Neural progenitor cell (in vitro differentiated cells): Measurements from ENCODE around the gene ATG16L2. TPM values are rescaled to one million over a fixed set of nuclear protein-coding genes. Genes with fewer than 3 reads are reported as not detected.

Source experiments
- DNase-seq: peaks from one replicate; pipeline ENCODE4 v3.0.0-alpha.2; 2016; ENCODE audit warnings: low spot score
- H2AFZ ChIP-seq: fragments of 200-600 bp; sonication (generic); replicated peaks from 2 replicates; pipeline ENCODE4 v1.6.1; 2016; ENCODE audit warnings: antibody characterized with exemption
- H3F3A ChIP-seq: fragments of 200-600 bp; sonication (generic); 2 replicates; pipeline ENCODE4 v1.6.1; 2016; ENCODE audit warnings: antibody characterized with exemption, low read depth
- H3K27ac ChIP-seq: fragments of 200-600 bp; sonication (generic); 2 replicates; pipeline ENCODE4 v1.5.1; 2016; ENCODE audit warnings: mild to moderate bottlenecking
- H3K27me3 ChIP-seq: fragments of 200-600 bp; sonication (generic); 2 replicates; pipeline ENCODE4 v1.6.1; 2016; ENCODE audit warnings: mild to moderate bottlenecking, moderate library complexity
- H3K36me3 ChIP-seq: fragments of 200-600 bp; sonication (generic); 2 replicates; pipeline ENCODE4 v1.5.1; 2016
- H3K4me1 ChIP-seq: fragments of 200-600 bp; sonication (generic); 2 replicates; pipeline ENCODE4 v1.6.1; 2016; ENCODE audit warnings: mixed run types
- H3K4me2 ChIP-seq: fragments of 200-600 bp; sonication (generic); 2 replicates; pipeline ENCODE4 v1.6.1; 2016
- H3K4me3 ChIP-seq: fragments of 200-600 bp; sonication (generic); 2 replicates; pipeline ENCODE4 v1.5.1; 2016
- H3K79me2 ChIP-seq: fragments of 200-600 bp; sonication (generic); 2 replicates; pipeline ENCODE4 v1.6.1; 2016; ENCODE audit warnings: low read depth
- H3K9ac ChIP-seq: fragments of 200-600 bp; sonication (generic); 2 replicates; pipeline ENCODE4 v1.6.1; 2016
- H3K9me3 ChIP-seq: fragments of 200-600 bp; sonication (generic); 2 replicates; pipeline ENCODE4 v1.5.1; 2016; ENCODE audit warnings: low read depth
- H4K20me1 ChIP-seq: fragments of 200-600 bp; sonication (generic); 2 replicates; pipeline ENCODE4 v1.6.1; 2016; ENCODE audit warnings: low read depth
- H3K27ac Mint-ChIP-seq: 3 replicates; pipeline ENCODE4 v1.8.0; 2021; ENCODE audit warnings: mixed read lengths
- H3K27me3 Mint-ChIP-seq: 2 replicates; pipeline ENCODE4 v1.8.0; 2022; ENCODE audit warnings: low read depth, mild to moderate bottlenecking, inconsistent platforms, moderate library complexity, mixed read lengths; ENCODE audit not compliant: insufficient read depth
- H3K36me3 Mint-ChIP-seq: 3 replicates; pipeline ENCODE4 v1.8.0; 2021; ENCODE audit warnings: mixed read lengths
- H3K4me1 Mint-ChIP-seq: 3 replicates; pipeline ENCODE4 v1.8.0; 2021; ENCODE audit warnings: mixed read lengths
- H3K4me3 Mint-ChIP-seq: 3 replicates; pipeline ENCODE4 v1.8.0; 2021; ENCODE audit warnings: mild to moderate bottlenecking, moderate library complexity, mixed read lengths
- H3K9me3 Mint-ChIP-seq: 3 replicates; pipeline ENCODE4 v1.8.0; 2020; ENCODE audit warnings: mixed read lengths
- EZH2 ChIP-seq: fragments of 200-600 bp; sonication (generic); IDR thresholded peaks from 2 replicates; pipeline ENCODE4 v1.6.1; 2017; ENCODE audit warnings: antibody characterized with exemption, mild to moderate bottlenecking, moderate library complexity
- EZH2phosphoT487 ChIP-seq: fragments of 200-600 bp; sonication (generic); IDR thresholded peaks from 2 replicates; pipeline ENCODE4 v1.6.1; 2017; ENCODE audit warnings: antibody characterized with exemption
- total RNA-seq: library from RNA; depleted of rRNA; stranded (reverse); fragments of >200 nt; gene quantifications from 2 replicates; pipeline ENCODE4 v1.2.3, GENCODE V29; 2015; ENCODE audit warnings: low replicate concordance
- TF ChIP-seq, protein P1 (sequence below): fragments of 200-600 bp; sonication (generic); IDR thresholded peaks from 2 replicates; pipeline ENCODE4 v1.5.1; 2017; ENCODE audit warnings: antibody characterized with exemption, mild to moderate bottlenecking

The ATG16L2 gene
- total RNA-seq, 1 donor from 2014 or later: 20.5 TPM

DNA sequence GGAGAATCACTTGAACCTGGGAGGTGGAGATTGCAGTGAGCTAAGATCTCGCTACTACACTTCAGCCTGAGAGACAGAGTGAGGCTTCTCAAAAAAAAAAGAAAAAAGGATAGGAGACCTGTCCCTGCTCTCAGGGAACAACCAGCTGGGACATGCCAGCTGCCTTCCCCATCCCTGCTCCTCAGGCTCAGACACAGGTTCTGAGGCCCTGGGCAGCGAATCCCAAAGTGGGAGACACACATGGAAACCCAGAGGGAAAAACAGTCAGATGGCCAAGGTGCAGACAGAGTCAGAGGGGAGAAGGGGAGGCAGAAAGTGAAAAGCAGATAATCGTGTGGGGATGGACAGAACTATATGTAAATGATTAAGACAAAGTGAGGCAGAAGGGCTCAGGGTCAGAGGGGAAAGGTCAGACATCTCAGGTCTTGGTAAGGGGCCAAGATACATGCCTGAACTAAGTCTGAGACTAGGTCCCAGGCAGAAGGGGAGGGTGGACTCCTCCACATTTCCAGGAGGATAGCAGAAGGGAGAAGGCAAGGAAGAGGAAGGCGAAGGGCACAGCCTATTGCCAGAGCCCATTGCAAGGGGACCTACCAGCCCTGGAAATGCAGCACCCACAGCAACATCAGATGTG, 34.6 kb upstream of the ATG16L2 start:
- H3K9ac ChIP-seq: no peak overlapping the region
- H3K4me3 ChIP-seq: no peak overlapping the region
- peak overlapping the region; percentile 78 for H3K4me3 Mint-ChIP-seq
- peaks cover 10% of the 10 kb centered on the region for H3K27me3 Mint-ChIP-seq
- H3K9me3 Mint-ChIP-seq: no peaks in the 10 kb centered on the region
- no peak for DNase-seq
- TF ChIP-seq, protein P1, sequence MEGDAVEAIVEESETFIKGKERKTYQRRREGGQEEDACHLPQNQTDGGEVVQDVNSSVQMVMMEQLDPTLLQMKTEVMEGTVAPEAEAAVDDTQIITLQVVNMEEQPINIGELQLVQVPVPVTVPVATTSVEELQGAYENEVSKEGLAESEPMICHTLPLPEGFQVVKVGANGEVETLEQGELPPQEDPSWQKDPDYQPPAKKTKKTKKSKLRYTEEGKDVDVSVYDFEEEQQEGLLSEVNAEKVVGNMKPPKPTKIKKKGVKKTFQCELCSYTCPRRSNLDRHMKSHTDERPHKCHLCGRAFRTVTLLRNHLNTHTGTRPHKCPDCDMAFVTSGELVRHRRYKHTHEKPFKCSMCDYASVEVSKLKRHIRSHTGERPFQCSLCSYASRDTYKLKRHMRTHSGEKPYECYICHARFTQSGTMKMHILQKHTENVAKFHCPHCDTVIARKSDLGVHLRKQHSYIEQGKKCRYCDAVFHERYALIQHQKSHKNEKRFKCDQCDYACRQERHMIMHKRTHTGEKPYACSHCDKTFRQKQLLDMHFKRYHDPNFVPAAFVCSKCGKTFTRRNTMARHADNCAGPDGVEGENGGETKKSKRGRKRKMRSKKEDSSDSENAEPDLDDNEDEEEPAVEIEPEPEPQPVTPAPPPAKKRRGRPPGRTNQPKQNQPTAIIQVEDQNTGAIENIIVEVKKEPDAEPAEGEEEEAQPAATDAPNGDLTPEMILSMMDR: no peak
- no peak for TF ChIP-seq EZH2
- TF ChIP-seq EZH2phosphoT487: no peak
- H3K4me2 ChIP-seq: no peak overlapping the region
- H3K9me3 ChIP-seq: no peaks in the 10 kb centered on the region
- H3F3A ChIP-seq: no peaks in the 10 kb centered on the region
- H3K27ac ChIP-seq: no peak overlapping the region
- no peaks in the 10 kb centered on the region for H3K79me2 ChIP-seq
- H3K36me3 ChIP-seq: no peaks in the 10 kb centered on the region
- no peaks in the 10 kb centered on the region for H3K36me3 Mint-ChIP-seq
- H3K4me1 ChIP-seq: peaks cover 7% of the 10 kb centered on the region
- H3K4me1 Mint-ChIP-seq: peaks cover 39% of the 10 kb centered on the region
- H4K20me1 ChIP-seq: peaks cover 7% of the 10 kb centered on the region
- H2AFZ ChIP-seq: no peak overlapping the region
- H3K27ac Mint-ChIP-seq: no peak overlapping the region
- peaks cover 25% of the 10 kb centered on the region for H3K27me3 ChIP-seq

DNA sequence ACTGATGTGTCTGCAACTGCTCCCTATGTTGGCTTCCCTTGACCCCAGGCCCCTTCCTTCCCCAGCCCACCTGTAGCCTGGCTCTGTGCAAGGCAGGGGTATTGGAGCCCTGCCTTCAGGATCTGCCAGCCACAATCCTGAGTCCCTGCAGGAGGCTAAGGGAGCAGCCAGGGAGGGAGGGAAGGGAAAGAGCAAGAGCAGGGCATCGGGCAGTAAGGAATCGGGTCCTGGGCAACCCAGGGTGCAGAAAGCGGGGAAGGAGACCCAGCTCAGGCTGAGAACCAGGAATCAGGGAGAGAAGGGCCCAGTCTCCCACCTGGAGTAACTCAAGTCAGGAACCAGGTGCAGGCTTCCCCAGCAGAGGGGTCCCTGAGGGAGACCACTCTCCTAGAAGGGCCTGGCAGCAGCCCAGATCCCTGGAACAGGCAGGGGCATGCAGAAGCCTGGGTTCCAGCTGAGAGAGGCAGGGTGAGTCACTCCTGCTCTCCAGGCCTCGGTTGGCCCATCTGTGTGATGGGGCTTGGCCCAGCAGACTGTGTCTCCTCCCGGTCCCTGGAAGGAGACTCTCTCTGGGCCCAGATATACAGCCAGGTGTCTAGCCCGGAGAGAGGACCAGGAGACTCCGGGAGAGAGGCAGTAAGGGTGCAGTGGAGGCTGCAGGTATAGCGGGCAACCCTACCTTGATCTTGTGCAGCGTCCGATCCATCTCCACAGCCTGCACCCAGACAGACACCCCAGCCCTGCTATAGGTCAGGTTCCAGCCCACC, 33.7 kb upstream of the ATG16L2 start:
- peak; percentile 1 for DNase-seq
- H3K27me3 Mint-ChIP-seq: peaks cover 10% of the 10 kb centered on the region
- Histone ChIP-seq H3K79me2 (no peaks in the 10 kb centered on the region), H3K27me3 (peaks cover 25% of the 10 kb centered on the region), H3K4me2 (peak overlapping the region; percentile 97), H3K4me3 (peak overlapping the region; percentile 78), H3K27ac (no peak overlapping the region), H2AFZ (no peak overlapping the region), H3F3A (no peaks in the 10 kb centered on the region), H3K4me1 (peaks cover 7% of the 10 kb centered on the region), H3K9ac (no peak overlapping the region), H3K36me3 (no peaks in the 10 kb centered on the region), H3K9me3 (no peaks in the 10 kb centered on the region), H4K20me1 (peaks cover 7% of the 10 kb centered on the region)
- peak overlapping the region; percentile 78 for H3K4me3 Mint-ChIP-seq
- H3K27ac Mint-ChIP-seq: no peak overlapping the region
- H3K9me3 Mint-ChIP-seq: no peaks in the 10 kb centered on the region
- TF ChIP-seq EZH2phosphoT487 (no peak), EZH2 (no peak)
- TF ChIP-seq, protein P1: no peak
- H3K4me1 Mint-ChIP-seq: peaks cover 32% of the 10 kb centered on the region
- H3K36me3 Mint-ChIP-seq: no peaks in the 10 kb centered on the region

DNA sequence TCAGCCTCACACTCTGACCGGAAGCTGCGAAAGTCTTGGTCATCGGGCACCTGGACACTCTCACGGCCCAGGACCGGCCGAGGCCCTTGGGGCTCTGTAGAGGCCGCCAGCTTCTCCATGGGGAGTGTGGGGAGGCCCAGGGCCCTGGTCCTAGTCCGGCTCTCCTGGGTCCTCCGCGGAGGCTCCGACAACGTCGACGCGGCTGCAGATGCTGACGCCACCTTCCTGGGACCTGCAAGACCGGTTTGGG, 33.2 kb upstream of the ATG16L2 start:
- no peaks in the 10 kb centered on the region for H3K36me3 ChIP-seq
- peaks cover 10% of the 10 kb centered on the region for H3K27me3 Mint-ChIP-seq
- H3F3A ChIP-seq: no peaks in the 10 kb centered on the region
- no peaks in the 10 kb centered on the region for H3K36me3 Mint-ChIP-seq
- no peaks in the 10 kb centered on the region for H3K79me2 ChIP-seq
- H3K4me3 Mint-ChIP-seq: peak overlapping the region; percentile 78
- peaks cover 30% of the 10 kb centered on the region for H3K4me1 Mint-ChIP-seq
- no peaks in the 10 kb centered on the region for H3K9me3 ChIP-seq
- no peak for TF ChIP-seq EZH2
- TF ChIP-seq EZH2phosphoT487: no peak
- TF ChIP-seq, protein P1: no peak
- peaks cover 7% of the 10 kb centered on the region for H4K20me1 ChIP-seq
- H3K9ac ChIP-seq: no peak overlapping the region
- no peak overlapping the region for H3K27ac Mint-ChIP-seq
- no peaks in the 10 kb centered on the region for H3K9me3 Mint-ChIP-seq
- no peak overlapping the region for H2AFZ ChIP-seq
- no peak for DNase-seq
- H3K27ac ChIP-seq: no peak overlapping the region
- peaks cover 7% of the 10 kb centered on the region for H3K4me1 ChIP-seq
- H3K4me3 ChIP-seq: peak overlapping the region; percentile 78
- H3K4me2 ChIP-seq: peak overlapping the region; percentile 97
- peaks cover 25% of the 10 kb centered on the region for H3K27me3 ChIP-seq
